ENCODE data around the gene SESTD1.
"Not testable (repeated sequence)": the region's sequence is repeated elsewhere in the genome, so short reads cannot be mapped to it uniquely, and the experiment has no call there.

SESTD1 gene

DNA sequence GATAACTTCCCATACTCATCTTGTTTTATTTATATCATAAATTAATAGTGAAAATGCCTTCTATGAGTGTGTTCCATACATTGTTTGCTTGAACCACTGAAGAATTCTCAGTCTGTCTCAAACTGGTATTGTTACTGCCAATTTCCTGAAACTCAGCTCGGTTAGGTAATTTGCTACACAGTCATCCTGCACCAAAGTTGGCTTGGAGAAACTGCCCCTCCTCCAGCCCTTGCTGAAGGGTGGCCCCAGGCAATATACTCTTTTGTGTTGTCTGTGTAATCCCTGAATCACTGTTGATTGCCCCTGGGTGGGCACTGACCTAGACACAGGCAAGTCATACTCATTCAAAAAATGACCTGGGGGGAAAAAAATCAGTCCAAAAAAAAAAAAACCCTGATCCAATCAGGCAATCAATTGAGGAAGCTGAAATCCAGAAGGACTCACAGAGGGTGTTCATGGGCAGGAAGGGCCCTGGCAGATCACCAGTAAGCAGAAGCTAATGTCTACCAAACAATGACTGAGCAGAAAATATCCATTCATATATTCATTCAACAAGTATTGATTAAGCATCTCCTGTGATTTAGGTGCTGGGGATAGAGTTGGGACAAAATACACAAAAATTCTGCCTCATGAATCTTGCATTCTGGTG is 3.8 kb upstream of the SESTD1 start:
- peak; percentile 31 for DNase-seq (ENCODE audit: low read depth, low spot score)

- DNase-seq (ENCODE audit: low read depth, low spot score), result peak; percentile 10
These were observed 1.6 kb upstream of the SESTD1 start for GRCh38 chr2:179266271-179266670.

DNA sequence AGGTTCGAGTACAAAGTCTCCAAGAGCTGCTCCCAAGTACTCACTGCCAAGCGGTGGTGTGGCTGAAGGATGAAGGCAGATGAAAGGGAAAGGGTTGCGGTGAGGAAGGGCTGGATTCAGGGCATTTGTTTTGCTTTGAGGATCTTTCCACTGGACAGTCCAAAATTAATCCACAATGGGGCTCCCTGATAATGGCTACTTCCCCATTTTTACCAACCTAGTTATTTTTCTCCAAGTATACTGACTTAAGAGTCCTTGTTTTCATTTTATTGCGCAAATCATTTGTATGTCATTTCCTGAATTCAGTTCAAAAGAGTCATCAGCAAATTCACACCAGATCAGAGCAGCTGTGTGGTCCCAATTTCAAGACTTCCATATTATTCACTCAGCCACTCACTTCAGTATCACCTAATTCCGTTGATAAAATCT is 464 bp upstream of the SESTD1 start:
- no peak for DNase-seq (ENCODE audit: low read depth, low spot score)

GRCh38 chr2:179263446-179264367 is 925 bp downstream of the SESTD1 start:
- peak; percentile 71 for DNase-seq (ENCODE audit: low read depth, low spot score)

DNA sequence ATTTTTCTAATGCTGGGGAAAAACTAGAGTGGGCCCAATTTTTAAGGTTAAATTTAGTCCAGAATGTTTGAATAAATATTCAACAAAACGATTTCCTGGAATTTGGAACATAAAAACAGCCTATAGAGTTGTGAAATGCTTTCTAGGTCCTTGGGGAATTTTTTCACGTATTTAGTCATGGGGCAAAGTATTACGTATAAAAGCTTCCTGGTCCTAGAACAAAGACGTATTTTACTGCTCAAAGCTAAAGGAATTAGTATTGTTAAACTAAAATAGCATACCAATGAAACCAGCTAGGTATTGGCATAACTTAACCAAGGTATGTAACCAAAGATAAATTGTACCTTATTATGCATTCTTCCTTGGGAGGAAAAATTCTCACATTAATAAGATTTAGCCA is 1.6 kb downstream of the SESTD1 start:
- DNase-seq (ENCODE audit: low read depth, low spot score), result peak; percentile 24

- no peak for DNase-seq (ENCODE audit: low read depth, low spot score)
These were observed 2.5 kb downstream of the SESTD1 start for GRCh38 chr2:179262077-179262660.

- DNase-seq (ENCODE audit: low read depth, low spot score), result no peak
These were observed 3.3 kb downstream of the SESTD1 start for GRCh38 chr2:179261151-179261825.

GRCh38 chr2:179260224-179260623 is 4.4 kb downstream of the SESTD1 start:
- no peak for DNase-seq (ENCODE audit: low read depth, low spot score)

DNA sequence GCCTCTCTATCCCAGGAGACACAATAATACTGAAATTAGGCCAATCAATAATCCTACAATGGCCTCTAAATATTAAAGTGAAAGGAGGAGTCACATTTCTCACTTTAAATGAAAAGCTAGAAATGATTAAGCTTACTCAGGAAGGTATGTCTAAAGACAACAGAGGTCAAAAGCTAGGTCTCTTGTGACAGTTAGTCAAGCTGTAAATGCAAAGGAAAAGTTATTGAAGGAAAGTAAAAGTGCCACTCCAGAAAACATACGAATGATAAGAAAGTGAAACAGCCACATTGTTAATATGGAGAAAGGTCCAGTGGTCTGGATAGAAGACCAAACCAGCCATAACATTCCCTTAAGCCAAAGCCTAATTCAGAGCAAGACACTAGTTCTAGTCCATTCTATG is 9.5 kb downstream of the SESTD1 start:
- no peak for DNase-seq (ENCODE audit: low read depth, low spot score)

- DNase-seq (ENCODE audit: low read depth, low spot score), result no peak
These were observed 11.4 kb downstream of the SESTD1 start for GRCh38 chr2:179253226-179253625.

GRCh38 chr2:179252423-179252822 is 12.2 kb downstream of the SESTD1 start:
- no peak for DNase-seq (ENCODE audit: low read depth, low spot score)

DNA sequence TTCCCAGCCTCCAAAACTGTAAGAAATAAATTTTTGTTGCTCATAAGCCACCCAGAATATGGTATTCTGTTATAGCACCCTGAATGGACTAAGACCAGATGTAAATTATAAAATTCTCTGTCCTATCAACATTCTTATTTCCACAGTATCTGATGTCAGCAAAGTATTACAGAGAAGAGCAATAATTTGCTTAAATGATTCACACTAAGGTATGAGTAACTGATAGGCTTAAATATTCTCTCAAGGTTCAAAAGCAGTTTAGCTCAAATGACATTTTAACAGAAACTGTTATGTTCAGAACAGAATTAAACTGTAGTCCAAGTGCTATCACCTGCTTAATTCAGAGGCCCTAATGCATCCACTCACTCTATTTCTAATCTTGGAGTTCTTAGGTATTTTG is 12.8 kb downstream of the SESTD1 start:
- no peak for DNase-seq (ENCODE audit: low read depth, low spot score)

GRCh38 chr2:179250848-179251504 is 13.7 kb downstream of the SESTD1 start:
- DNase-seq (ENCODE audit: low read depth, low spot score), result no peak

DNA sequence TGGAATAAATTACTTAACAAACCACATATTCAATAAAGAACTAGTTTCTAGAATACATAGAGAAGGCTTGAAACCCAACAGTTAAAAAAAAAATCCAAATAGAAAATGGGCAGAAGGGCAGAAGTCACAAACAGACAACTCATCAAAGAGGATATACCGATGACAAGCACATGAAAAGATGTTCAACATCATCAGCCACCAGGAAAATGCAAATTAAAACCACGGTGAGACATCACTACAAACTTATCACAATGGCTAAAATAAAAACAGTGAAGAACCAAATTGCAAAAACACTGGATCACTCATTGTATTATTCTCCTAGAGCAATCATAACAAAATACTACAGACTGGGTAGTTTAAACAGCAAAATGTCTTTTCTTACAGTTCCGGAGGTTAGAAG is 14.5 kb downstream of the SESTD1 start:
- no peak for DNase-seq (ENCODE audit: low read depth, low spot score)

GRCh38 chr2:179248024-179248348 is 16.6 kb downstream of the SESTD1 start:
- DNase-seq (ENCODE audit: low read depth, low spot score), result no peak

- DNase-seq (ENCODE audit: low read depth, low spot score), result no peak
These were observed 17.2 kb downstream of the SESTD1 start for GRCh38 chr2:179247318-179248023.

DNA sequence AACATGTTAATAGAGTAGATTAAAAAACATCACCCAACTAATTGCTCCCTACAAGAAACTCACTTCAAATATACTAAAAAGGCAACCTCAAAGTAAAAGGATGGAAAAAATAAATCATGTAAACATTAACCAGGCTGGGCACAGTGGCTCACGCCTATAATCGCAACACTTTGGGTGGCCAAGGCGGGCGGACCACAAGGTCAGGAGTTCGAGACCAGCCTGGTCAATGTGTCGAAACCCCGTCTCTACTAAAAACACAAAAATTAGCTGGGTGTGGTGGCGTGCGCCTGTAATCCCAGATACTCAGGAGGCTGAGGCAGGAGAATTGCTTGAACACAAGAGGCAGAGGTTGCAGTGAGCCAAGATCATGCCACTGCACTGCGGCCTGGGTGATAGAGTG is 18.8 kb downstream of the SESTD1 start:
- not testable (repeated sequence) for DNase-seq (ENCODE audit: low read depth, low spot score)

DNA sequence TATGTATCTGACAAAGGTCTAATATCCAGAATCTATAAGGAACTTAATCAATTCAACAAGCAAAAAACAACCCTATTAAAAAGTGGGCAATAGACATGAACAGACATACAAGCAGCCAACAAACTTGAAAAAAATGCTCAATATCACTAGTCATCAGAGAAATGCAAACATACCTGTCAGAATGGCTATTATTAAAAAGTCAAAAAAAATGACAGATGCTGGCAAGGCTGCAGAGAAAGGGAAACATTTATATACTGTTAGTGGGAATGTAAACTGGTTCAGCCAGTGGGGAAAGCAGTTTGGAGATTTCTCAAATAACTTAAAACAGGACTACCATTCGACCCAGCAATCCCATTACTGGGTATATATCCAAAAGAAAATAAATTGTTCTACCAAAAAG is 21.6 kb downstream of the SESTD1 start:
- DNase-seq (ENCODE audit: low read depth, low spot score), result no peak

- DNase-seq (ENCODE audit: low read depth, low spot score), result no peak
These were observed 23.9 kb downstream of the SESTD1 start for GRCh38 chr2:179240481-179241451.

GRCh38 chr2:179239838-179240237 is 24.8 kb downstream of the SESTD1 start:
- DNase-seq (ENCODE audit: low read depth, low spot score), result no peak

All from astrocyte of the hippocampus (primary cell).